ENCODE measurements around the gene SLC7A6. TPM values are rescaled to one million over a fixed set of nuclear protein-coding genes. Genes with fewer than 3 reads are reported as not detected.

SLC7A6 gene
- total RNA-seq (2013): 11.7 TPM
- polyA plus RNA-seq (10 to 100 TPM in 1 of 3 donors, 1 to 10 TPM in 2; 4.3 to 47.7 (median 5.5) TPM), polyA minus RNA-seq (9.8 and 19.3 TPM in 2 replicates), total RNA-seq (9.0 to 48.7 (median 28.7) reads per million in 11 experiments)

DNA sequence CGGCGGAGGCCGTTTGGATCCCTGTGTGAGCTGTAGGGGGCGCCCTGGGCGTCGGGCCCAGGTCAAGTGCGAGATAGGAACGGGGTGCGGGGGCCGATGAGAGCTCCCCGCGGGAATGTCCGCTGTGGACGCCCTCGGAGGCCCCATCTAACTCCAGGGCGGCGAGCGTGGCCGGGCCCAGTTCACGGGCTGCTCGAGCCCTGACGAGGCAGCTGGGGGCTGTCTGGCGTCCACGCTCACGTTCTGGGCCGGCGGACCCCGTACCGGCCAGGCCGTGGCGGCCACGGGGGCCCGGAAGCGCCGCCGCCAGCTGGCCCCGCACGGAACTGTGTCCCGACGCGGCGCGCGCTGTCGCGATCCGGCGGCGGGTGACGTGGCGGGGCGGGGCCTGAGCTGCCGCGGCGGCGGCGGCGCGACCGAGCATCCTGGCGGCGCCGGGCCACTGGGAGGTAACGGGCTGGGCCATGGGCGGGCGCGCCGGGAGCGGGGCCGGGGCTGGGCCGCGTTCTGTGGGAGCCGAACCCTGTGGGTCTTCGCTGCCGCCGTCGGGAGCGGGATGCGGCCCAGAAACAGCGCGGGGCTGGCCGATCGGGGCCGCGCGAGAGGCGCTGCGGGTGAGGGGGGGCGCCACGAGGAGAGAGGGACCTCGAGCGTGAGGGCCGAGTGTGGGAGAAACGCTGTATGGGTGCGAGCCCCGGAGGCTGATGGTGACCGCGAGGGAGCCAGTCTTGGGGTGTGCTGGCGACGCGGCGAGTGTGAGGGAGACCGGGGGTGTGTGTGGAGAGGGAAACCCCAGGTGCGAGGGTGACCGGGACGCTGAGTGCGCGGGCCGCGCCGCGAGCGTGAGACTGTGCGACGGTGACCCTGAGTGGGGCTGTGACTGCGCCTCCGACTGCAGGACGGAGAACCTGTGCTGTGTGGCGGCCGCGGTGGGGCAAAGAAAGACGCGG, at the start of gene SLC7A6:
Gene SLC7A6, plus strand, starts transcription at position 399 of the 950 bp plus-strand sequence. CDS start 10,201 bp downstream, outside the sequence.
- H3K27ac ChIP-seq (ENCODE audit: low read depth in 1 of 2, low read length in 2 of 2): peak within 1 kb of the TSS; percentile 82 to 89
- H3K4me1 Mint-ChIP-seq: peaks cover 28% of the 10 kb centered on the region
- peaks cover 49% of the 10 kb centered on the region for H3K79me2 ChIP-seq (ENCODE audit: insufficient read depth, low read length)
- no peaks in the 10 kb centered on the region for H3K9me3 ChIP-seq (replicated peaks in 1 of 2; ENCODE audit: control insufficient read depth in 1 of 2, insufficient read depth in 1 of 2, low read length in 2 of 2)
- H3K36me3 Mint-ChIP-seq: peaks cover 15 to 33% of the 10 kb centered on the region in 2 donors
- H3K9ac ChIP-seq (ENCODE audit: insufficient read depth, low read length, poor library complexity, severe bottlenecking): peak within 1 kb of the TSS; percentile 87
- peak within 1 kb of the TSS; percentile 89 for H2AFZ ChIP-seq (ENCODE audit: insufficient read depth, low read depth, low read length, poor library complexity, severe bottlenecking)
- TF ChIP-seq, protein P1, sequence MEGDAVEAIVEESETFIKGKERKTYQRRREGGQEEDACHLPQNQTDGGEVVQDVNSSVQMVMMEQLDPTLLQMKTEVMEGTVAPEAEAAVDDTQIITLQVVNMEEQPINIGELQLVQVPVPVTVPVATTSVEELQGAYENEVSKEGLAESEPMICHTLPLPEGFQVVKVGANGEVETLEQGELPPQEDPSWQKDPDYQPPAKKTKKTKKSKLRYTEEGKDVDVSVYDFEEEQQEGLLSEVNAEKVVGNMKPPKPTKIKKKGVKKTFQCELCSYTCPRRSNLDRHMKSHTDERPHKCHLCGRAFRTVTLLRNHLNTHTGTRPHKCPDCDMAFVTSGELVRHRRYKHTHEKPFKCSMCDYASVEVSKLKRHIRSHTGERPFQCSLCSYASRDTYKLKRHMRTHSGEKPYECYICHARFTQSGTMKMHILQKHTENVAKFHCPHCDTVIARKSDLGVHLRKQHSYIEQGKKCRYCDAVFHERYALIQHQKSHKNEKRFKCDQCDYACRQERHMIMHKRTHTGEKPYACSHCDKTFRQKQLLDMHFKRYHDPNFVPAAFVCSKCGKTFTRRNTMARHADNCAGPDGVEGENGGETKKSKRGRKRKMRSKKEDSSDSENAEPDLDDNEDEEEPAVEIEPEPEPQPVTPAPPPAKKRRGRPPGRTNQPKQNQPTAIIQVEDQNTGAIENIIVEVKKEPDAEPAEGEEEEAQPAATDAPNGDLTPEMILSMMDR (IDR thresholded peaks at IDR 0.05): peak; percentile 85
- H3K4me2 ChIP-seq (replicated peaks; ENCODE audit: extremely low read depth, low read length, poor library complexity, severe bottlenecking): peak within 1 kb of the TSS; percentile 97
- H3K4me1 ChIP-seq (ENCODE audit: control insufficient read depth in 1 of 2, insufficient read depth in 2 of 2, low read length in 2 of 2): peaks cover 24 to 28% of the 10 kb centered on the region in 2 donors
- peaks cover 0 to 3% (median 0%) of the 10 kb centered on the region in 3 donors for H3K27me3 Mint-ChIP-seq (ENCODE audit: low read depth in 3 of 3)
- H3K4me3 Mint-ChIP-seq: peak within 1 kb of the TSS; percentile 97 to 99
- H4K20me1 ChIP-seq (ENCODE audit: insufficient read depth, low read length): peaks cover 34% of the 10 kb centered on the region
- no peaks in the 10 kb centered on the region for H3K27me3 ChIP-seq (ENCODE audit: control insufficient read depth in 2 of 2, insufficient read depth in 2 of 2, low read length in 2 of 2)
- peaks cover 15 to 35% of the 10 kb centered on the region in 2 donors for H3K36me3 ChIP-seq (replicated peaks in 1 of 2; ENCODE audit: control insufficient read depth in 1 of 2, insufficient read depth in 2 of 2, low read length in 2 of 2)
- DNase-seq: peak; percentile 64 to 75 (median 75)
- intact Hi-C loops (cut with micrococcal nuclease): loop anchor here (5.0 kb wide), 2 partner anchors 48 to 63 kb away; partner anchors contain the start of genes PRMT7 (in 2 of the 2) and SLC7A6OS (in 2 of the 2)
- H3K9me3 Mint-ChIP-seq: no peaks in the 10 kb centered on the region
- peak within 1 kb of the TSS; percentile 73 to 83 (median 79) for H3K4me3 ChIP-seq (replicated peaks in 1 of 3; ENCODE audit: low read depth in 2 of 3, low read length in 3 of 3)
- under 1% methylated on average over 119 of the region's 123 CpGs for WGBS (ENCODE audit: insufficient coverage)
- peak within 1 kb of the TSS; percentile 88 to 96 (median 96) for H3K27ac Mint-ChIP-seq

DNA sequence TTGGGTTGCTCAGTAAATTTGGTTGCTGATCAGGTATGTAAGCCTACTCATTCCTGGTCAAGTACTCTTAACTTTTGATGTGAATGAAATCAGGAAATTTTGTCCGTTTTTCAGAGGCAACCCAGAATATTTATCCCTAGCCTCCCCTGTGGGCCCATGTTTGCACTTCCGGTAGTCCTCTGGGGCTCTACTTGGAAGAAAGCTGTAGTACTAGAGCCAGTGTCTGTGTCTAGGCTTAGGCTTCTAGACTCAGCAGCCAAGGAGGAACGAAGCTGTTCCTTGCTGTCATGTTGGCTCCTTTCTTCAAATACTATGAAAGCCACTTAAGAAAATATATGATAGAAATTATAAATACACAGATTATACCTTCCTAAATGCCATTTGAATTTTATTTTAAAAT, 49.6 kb upstream of the SLC7A6 start:
- Mint-ChIP-seq H3K4me3 (no peak overlapping the region), H3K4me1 (peaks cover 6% of the 10 kb centered on the region), H3K36me3 (peaks cover 29 to 40% of the 10 kb centered on the region in 2 donors), H3K27me3 (ENCODE audit: low read depth in 3 of 3) (no peaks in the 10 kb centered on the region), H3K27ac (peak overlapping the region in 2 of 7 donors; percentile 58 to 62), H3K9me3 (no peaks in the 10 kb centered on the region)
- WGBS (ENCODE audit: insufficient coverage): 100% methylated on average over 1 of the region's 3 CpGs
- DNase-seq: no peak
- H3K36me3 ChIP-seq (replicated peaks in 1 of 2; ENCODE audit: control insufficient read depth in 1 of 2, insufficient read depth in 2 of 2, low read length in 2 of 2): peaks cover 9 to 33% of the 10 kb centered on the region in 2 donors
- no peak overlapping the region for H3K4me2 ChIP-seq (replicated peaks; ENCODE audit: extremely low read depth, low read length, poor library complexity, severe bottlenecking)
- peaks cover 30% of the 10 kb centered on the region for H4K20me1 ChIP-seq (ENCODE audit: insufficient read depth, low read length)
- TF ChIP-seq, protein P1 (IDR thresholded peaks at IDR 0.05): no peak
- H3K9me3 ChIP-seq (replicated peaks in 1 of 2; ENCODE audit: control insufficient read depth in 1 of 2, insufficient read depth in 1 of 2, low read length in 2 of 2): no peaks in the 10 kb centered on the region
- H3K27ac ChIP-seq (ENCODE audit: low read depth in 1 of 2, low read length in 2 of 2): no peak overlapping the region
- no peak overlapping the region for H2AFZ ChIP-seq (ENCODE audit: insufficient read depth, low read depth, low read length, poor library complexity, severe bottlenecking)
- H3K27me3 ChIP-seq (ENCODE audit: control insufficient read depth in 2 of 2, insufficient read depth in 2 of 2, low read length in 2 of 2): no peaks in the 10 kb centered on the region
- H3K4me1 ChIP-seq (ENCODE audit: control insufficient read depth in 1 of 2, insufficient read depth in 2 of 2, low read length in 2 of 2): no peaks in the 10 kb centered on the region
- H3K9ac ChIP-seq (ENCODE audit: insufficient read depth, low read length, poor library complexity, severe bottlenecking): no peak overlapping the region
- H3K79me2 ChIP-seq (ENCODE audit: insufficient read depth, low read length): peaks cover 4% of the 10 kb centered on the region
- H3K4me3 ChIP-seq (replicated peaks in 1 of 3; ENCODE audit: low read depth in 2 of 3, low read length in 3 of 3): no peak overlapping the region
- intact Hi-C loops (cut with micrococcal nuclease): no loop called here
